A549 (cell line): ENCODE measurements around the gene UROC1.

ENCODE experiments used
- BHLHE40 ChIP-seq: IDR thresholded peaks from 2 replicates; pipeline ENCODE4 v1.6.1; 2012; ENCODE audit warnings: low read depth, low read length, inconsistent platforms
- CBX2 ChIP-seq: fragments of 200-600 bp; sonication (generic); IDR thresholded peaks from 2 replicates; pipeline ENCODE4 v1.6.1; 2016; ENCODE audit warnings: low read depth, mild to moderate bottlenecking, borderline replicate concordance
- EP300 ChIP-seq, 2 experiments: fragments of >200 bp; sonication (Bioruptor Twin); formaldehyde crosslinking; IDR thresholded peaks; 2 replicates in 1 of 2; 3 replicates in 1 of 2; pipeline ENCODE4 v1.6.1; 2016 to 2017
- HOXA7 ChIP-seq: fragments of 250-450 bp; sonication (Bioruptor Pico); IDR thresholded peaks from 2 replicates; pipeline ENCODE4 v1.5.0; 2020; ENCODE audit warnings: mild to moderate bottlenecking, moderate library complexity
- MAFK ChIP-seq: fragments of 450-650 bp; IDR thresholded peaks from 2 replicates; pipeline ENCODE4 v1.6.1; 2014; ENCODE audit not compliant: partially characterized antibody
- PHF8 ChIP-seq: fragments of 200-600 bp; sonication (generic); IDR thresholded peaks from 2 replicates; pipeline ENCODE4 v1.6.1; 2016; ENCODE audit warnings: low read depth, mild to moderate bottlenecking, antibody characterized with exemption, moderate library complexity, borderline replicate concordance
- POLR2A ChIP-seq: IDR thresholded peaks from 2 replicates; pipeline ENCODE4 v1.6.1; 2012; ENCODE audit warnings: mild to moderate bottlenecking, low read length
- TF ChIP-seq, protein P1 (sequence below): fragments of >200 bp; sonication (Bioruptor Twin); formaldehyde crosslinking; IDR thresholded peaks from 3 replicates; pipeline ENCODE4 v1.5.1; 2016
- TF ChIP-seq, protein P2 (sequence below): fragments of 200-600 bp; sonication (generic); IDR thresholded peaks from 2 replicates; pipeline ENCODE4 v1.6.1; 2016; ENCODE audit warnings: antibody characterized with exemption, mild to moderate bottlenecking, moderate library complexity

DNA sequence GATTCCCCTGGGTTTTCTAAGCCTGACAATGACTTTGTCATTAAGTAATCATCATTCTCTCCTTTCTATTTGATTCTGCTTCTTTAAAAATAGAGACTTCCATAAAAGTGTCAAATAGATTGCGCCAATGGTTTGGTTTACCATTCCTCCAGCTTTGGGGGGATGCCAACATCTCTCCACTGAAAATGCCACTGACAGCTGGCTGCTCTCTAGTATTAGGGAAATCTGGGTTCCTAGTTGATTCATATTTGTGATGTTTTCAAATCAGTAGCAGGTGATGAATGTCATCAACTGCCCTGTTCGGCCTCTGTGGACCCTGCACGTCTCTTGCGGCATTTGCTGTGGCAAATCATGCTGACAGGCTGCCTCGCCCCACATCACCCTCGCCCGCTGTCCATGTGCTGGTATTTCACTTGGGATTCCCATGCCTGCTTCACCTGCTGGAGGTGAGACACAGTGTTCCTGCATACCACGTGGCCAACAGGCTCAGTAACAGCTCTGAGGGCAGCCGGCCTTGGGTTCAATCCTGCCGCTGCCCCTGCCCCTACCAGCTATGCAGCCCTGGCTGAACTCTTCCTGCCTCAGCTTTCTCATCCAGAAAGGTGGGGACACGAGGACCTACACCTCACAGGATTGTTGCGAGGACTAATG, 70.0 kb downstream of the UROC1 start:
- TF ChIP-seq, protein P1, sequence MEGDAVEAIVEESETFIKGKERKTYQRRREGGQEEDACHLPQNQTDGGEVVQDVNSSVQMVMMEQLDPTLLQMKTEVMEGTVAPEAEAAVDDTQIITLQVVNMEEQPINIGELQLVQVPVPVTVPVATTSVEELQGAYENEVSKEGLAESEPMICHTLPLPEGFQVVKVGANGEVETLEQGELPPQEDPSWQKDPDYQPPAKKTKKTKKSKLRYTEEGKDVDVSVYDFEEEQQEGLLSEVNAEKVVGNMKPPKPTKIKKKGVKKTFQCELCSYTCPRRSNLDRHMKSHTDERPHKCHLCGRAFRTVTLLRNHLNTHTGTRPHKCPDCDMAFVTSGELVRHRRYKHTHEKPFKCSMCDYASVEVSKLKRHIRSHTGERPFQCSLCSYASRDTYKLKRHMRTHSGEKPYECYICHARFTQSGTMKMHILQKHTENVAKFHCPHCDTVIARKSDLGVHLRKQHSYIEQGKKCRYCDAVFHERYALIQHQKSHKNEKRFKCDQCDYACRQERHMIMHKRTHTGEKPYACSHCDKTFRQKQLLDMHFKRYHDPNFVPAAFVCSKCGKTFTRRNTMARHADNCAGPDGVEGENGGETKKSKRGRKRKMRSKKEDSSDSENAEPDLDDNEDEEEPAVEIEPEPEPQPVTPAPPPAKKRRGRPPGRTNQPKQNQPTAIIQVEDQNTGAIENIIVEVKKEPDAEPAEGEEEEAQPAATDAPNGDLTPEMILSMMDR, result no peak
- TF ChIP-seq PHF8, result no peak
- TF ChIP-seq EP300 (IDR thresholded peaks at IDR 0.05), result no peak
- TF ChIP-seq POLR2A, result no peak
- no peak for TF ChIP-seq CBX2
- TF ChIP-seq MAFK, result no peak
- TF ChIP-seq, protein P2, sequence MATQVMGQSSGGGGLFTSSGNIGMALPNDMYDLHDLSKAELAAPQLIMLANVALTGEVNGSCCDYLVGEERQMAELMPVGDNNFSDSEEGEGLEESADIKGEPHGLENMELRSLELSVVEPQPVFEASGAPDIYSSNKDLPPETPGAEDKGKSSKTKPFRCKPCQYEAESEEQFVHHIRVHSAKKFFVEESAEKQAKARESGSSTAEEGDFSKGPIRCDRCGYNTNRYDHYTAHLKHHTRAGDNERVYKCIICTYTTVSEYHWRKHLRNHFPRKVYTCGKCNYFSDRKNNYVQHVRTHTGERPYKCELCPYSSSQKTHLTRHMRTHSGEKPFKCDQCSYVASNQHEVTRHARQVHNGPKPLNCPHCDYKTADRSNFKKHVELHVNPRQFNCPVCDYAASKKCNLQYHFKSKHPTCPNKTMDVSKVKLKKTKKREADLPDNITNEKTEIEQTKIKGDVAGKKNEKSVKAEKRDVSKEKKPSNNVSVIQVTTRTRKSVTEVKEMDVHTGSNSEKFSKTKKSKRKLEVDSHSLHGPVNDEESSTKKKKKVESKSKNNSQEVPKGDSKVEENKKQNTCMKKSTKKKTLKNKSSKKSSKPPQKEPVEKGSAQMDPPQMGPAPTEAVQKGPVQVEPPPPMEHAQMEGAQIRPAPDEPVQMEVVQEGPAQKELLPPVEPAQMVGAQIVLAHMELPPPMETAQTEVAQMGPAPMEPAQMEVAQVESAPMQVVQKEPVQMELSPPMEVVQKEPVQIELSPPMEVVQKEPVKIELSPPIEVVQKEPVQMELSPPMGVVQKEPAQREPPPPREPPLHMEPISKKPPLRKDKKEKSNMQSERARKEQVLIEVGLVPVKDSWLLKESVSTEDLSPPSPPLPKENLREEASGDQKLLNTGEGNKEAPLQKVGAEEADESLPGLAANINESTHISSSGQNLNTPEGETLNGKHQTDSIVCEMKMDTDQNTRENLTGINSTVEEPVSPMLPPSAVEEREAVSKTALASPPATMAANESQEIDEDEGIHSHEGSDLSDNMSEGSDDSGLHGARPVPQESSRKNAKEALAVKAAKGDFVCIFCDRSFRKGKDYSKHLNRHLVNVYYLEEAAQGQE, result no peak
- no peak for TF ChIP-seq HOXA7
- no peak for TF ChIP-seq BHLHE40
